Activated naive CD4-positive, alpha-beta T cell treated with anti-CD3 and anti-CD28 coated beads, Interleukin-2, amount 50 U/mL, for 72 hours (primary cell): ENCODE data around the gene ADAMTSL2. TPM values are rescaled to one million over a fixed set of nuclear protein-coding genes. Genes with fewer than 3 reads are reported as not detected.

Experiments used
- ATAC-seq, 2 donors: fragments of 150-1000 bp; cut with Tn5 transposase; 2 replicates each; pipeline ENCODE4 v1.10.0; 2021; ENCODE audit warnings: mild to moderate bottlenecking in 2 of 2, moderate library complexity in 2 of 2
- DNase-seq, 2 donors: peaks; one replicate each; pipeline ENCODE4 v3.0.0; 2021 to 2022; ENCODE audit warnings: low spot score in 2 of 2
- H3K27ac Mint-ChIP-seq, 2 donors: one replicate each; pipeline ENCODE4 v1.8.0; 2022; ENCODE audit warnings: mild to moderate bottlenecking in 2 of 2, mixed read lengths in 2 of 2
- H3K36me3 Mint-ChIP-seq, 2 donors: one replicate each; pipeline ENCODE4 v1.8.0; 2022; ENCODE audit warnings: mixed read lengths in 2 of 2
- H3K9me3 Mint-ChIP-seq, 2 donors: one replicate each; pipeline ENCODE4 v1.8.0; 2022; ENCODE audit warnings: mixed read lengths in 2 of 2
- total RNA-seq, 2 donors: library from RNA; stranded (reverse); gene quantifications; one replicate each; pipeline ENCODE4 v1.2.3, GENCODE V29; 2022

The ADAMTSL2 gene
- total RNA-seq, 2 donors from 2014 or later = 0.11 to 1.2 TPM

DNA sequence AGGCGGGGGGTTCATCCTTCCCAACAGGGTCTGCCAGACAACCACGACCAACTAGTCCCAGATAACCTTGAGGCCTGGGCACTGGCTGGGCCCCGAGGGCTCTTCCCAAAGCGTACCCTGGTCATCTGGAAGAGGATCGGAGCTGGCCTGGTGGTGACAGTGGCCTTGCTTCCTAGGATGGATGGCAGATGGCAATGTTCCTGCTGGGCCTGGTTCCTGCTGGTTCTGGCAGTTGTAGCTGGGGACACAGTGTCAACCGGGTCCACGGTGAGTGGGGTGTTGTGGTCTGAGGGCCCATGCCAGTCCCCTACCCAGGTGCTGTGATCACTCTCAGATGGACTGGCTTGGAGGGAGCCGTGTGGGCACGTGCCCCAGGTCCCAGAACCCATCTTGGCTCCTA, 2.0 kb downstream of the ADAMTSL2 start:
- Mint-ChIP-seq H3K27ac (no peak overlapping the region), H3K36me3 (no peaks in the 10 kb centered on the region), H3K9me3 (no peaks in the 10 kb centered on the region)
- DNase-seq = no peak
- ATAC-seq = no peak

DNA sequence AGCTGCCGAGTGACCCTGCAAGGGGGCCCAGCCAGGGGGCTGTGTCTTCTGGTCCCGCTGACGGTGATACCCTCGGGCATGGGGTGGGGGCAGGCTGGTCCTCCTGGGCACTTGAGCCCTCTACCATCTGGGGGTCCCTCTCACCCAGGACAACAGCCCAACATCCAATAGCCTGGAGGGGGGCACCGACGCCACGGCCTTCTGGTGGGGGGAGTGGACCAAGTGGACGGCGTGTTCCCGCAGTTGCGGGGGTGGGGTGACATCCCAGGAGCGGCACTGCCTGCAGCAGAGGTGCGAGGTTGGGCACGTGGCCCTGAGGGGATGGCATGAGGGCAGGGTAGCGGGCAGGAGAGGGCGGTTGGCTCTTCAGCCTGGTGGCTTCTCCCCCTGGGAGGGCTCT, 2.8 kb downstream of the ADAMTSL2 start:
- H3K9me3 Mint-ChIP-seq = no peaks in the 10 kb centered on the region

DNA sequence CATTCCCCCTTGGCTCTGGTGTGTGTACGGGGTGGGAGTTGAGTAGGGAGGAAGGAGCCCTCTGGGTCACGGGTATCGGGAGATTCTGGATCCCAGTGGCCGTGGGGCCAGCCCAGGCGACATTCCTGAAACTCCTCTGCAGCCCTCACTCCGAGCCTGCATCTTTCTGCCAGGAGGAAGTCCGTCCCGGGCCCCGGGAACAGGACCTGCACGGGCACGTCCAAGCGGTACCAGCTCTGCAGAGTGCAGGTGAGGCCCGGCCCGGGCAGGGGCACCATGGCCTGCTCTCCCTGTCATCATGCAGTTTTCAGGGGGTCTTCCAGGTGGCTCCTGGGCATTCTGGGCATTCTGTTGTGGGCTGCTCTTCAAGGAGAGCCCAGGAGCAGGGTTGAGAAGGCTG, 3.7 kb downstream of the ADAMTSL2 start:
- Mint-ChIP-seq H3K27ac (no peak overlapping the region), H3K9me3 (no peaks in the 10 kb centered on the region), H3K36me3 (no peaks in the 10 kb centered on the region)
- DNase-seq = no peak
- ATAC-seq = no peak

More for the DNA sequence above, 2.8 kb downstream of the ADAMTSL2 start:
- Mint-ChIP-seq H3K36me3 (no peaks in the 10 kb centered on the region), H3K27ac (no peak overlapping the region)
- no peak for ATAC-seq
- DNase-seq = no peak

DNA sequence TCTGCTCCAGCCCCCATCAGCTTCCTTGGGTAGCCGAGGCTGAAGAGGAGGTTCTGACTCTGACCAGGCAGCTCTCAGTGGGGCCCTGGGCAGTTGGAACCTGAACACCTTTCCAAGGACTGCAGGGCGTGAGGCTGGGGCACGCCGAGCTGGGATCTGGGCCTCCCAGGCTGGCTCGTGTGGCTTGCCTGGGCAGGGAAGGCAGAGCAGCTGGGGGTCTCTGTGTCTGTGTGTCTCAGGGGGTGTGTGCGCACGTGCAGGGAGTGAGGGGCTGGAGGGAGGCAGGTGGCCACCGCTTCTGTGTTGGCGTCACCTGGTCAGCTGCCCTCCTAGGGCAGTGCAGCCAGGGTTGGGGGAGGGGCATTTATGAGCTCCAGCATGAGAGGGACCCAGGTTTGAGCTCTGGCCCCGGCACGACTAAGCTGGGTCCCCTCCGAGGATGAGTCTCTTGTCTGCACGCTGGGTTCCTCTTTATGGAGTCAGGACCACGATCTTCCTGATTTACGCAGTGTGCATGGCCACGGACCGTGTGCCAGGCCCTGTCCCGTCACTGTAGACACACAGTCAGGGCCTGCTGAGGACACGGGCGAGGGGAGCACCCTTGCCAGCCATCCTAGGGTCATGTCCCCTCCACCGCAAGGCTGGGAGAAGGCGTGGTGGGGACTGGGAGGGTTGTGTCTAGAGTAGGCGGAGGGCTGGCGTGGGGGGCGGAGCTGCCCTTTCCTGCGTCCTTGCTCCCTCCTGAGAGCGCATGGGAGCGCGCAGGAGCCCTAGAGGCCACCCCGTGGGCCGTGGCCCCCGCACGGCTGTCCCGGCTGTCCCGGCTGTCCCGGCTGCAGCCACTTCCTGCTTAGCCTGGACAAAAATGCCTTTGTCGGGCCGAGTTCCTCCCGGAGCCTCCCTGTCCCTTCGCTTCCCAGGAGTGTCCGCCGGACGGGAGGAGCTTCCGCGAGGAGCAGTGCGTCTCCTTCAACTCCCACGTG, 4.6 kb downstream of the ADAMTSL2 start:
- DNase-seq (no peak), ATAC-seq (no peak)
- H3K9me3 Mint-ChIP-seq = no peaks in the 10 kb centered on the region
- no peaks in the 10 kb centered on the region for H3K36me3 Mint-ChIP-seq
- no peak overlapping the region for H3K27ac Mint-ChIP-seq

DNA sequence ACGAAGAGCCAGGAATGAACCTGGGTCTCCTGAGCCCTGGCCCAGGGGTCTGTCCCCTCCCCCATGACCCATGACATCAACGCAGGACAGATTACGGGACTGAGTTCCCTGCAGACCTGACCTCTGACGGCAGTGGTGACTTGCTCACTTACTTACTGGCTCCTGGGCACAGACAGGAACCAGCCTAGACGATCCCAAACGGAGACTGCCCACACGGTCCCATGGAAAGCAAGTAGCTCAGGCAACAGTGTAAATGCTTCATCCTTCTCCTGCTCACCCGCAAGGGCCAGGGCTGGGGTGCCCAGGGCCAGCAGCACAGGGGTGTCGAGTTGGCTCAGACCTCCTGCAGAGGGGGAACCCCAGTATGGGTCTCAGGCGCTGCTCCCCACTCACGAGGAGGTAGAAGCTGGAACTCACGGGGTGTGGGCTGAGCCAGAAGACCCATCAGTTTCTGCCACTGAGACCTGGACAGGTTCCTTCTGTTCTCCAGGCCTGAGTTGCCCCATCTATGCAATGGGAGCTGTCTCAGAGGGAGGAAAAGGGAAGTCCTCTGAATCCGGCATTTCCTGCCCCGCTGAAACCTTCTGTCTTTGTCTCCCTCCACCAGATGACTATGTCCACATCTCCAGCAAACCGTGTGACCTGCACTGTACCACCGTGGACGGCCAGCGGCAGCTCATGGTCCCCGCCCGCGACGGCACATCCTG, 5.6 kb downstream of the ADAMTSL2 start:
- no peak for DNase-seq
- no peak for ATAC-seq
- no peak overlapping the region for H3K27ac Mint-ChIP-seq
- H3K9me3 Mint-ChIP-seq = no peaks in the 10 kb centered on the region
- no peaks in the 10 kb centered on the region for H3K36me3 Mint-ChIP-seq

DNA sequence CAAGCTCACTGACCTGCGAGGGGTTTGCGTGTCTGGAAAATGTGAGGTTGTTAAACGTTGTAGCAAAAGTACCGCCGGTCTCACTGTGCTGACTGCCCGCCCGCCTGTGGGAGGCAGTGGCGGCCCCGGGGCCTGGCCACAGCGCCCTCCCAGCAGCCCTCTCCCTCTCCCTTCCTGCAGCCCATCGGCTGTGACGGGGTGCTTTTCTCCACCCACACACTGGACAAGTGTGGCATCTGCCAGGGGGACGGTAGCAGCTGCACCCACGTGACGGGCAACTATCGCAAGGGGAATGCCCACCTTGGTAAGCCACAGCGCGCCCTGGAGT, 6.2 kb downstream of the ADAMTSL2 start:
- Mint-ChIP-seq H3K36me3 (no peaks in the 10 kb centered on the region), H3K27ac (no peak overlapping the region), H3K9me3 (no peaks in the 10 kb centered on the region)
- no peak for DNase-seq
- no peak for ATAC-seq

DNA sequence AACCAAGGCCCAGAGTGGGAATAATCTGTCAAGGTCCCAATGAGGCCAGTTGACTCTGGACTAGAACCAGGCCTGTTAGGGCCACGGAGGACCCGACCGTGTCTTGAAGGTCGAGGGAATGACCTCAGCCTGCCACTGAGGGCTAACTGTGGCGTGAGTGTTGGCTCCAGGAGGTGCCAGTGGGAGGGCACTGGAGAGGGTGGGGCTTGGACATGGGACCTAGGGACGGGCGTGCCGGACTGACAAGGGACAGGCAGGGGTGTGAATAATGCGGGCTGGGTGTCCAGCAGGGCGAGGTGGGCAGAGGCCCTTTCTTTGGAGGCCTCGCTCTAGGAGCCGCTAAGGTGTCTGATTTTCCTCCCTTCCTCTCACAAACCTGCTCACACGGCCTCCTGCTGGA, 7.5 kb downstream of the ADAMTSL2 start:
- DNase-seq (no peak), ATAC-seq (no peak)
- H3K27ac Mint-ChIP-seq = no peak overlapping the region
- H3K36me3 Mint-ChIP-seq = no peaks in the 10 kb centered on the region
- no peaks in the 10 kb centered on the region for H3K9me3 Mint-ChIP-seq

DNA sequence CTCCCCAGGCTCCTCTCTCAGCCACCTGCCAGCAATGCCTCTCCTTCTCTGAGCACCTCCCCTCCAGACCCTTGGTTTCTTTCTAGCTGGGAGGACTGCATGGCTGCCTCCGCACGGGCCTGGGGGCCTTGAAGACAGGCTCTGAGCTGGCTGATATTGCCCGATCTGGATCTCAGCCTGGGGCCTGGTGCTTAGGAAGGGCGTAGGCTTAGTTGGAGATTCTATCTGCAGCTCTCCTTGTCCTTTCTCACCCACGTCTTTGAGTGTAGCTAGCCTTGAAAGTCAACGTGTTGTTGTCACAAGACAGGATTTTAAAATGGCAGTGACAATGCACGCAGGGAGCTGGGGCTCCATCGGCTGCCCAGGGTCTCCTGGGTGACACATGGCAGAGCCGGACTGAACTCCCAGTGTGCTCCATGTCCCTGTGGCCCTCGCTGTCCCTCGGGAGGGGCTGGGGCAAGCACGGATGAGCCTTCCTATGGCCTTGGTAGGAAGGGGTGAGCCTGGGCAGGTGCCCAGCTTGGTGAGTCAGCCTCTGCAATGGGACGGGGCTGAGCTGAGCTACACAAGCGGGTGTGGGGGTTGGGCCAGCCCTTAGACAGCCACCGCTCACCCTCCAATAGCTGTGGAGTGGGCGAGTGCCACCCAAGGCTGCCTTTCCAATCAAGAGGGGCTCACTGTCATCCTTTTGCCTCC, 9.4 kb downstream of the ADAMTSL2 start:
- Mint-ChIP-seq H3K36me3 (no peaks in the 10 kb centered on the region), H3K9me3 (no peaks in the 10 kb centered on the region), H3K27ac (no peak overlapping the region)
- DNase-seq (no peak), ATAC-seq (no peak)

DNA sequence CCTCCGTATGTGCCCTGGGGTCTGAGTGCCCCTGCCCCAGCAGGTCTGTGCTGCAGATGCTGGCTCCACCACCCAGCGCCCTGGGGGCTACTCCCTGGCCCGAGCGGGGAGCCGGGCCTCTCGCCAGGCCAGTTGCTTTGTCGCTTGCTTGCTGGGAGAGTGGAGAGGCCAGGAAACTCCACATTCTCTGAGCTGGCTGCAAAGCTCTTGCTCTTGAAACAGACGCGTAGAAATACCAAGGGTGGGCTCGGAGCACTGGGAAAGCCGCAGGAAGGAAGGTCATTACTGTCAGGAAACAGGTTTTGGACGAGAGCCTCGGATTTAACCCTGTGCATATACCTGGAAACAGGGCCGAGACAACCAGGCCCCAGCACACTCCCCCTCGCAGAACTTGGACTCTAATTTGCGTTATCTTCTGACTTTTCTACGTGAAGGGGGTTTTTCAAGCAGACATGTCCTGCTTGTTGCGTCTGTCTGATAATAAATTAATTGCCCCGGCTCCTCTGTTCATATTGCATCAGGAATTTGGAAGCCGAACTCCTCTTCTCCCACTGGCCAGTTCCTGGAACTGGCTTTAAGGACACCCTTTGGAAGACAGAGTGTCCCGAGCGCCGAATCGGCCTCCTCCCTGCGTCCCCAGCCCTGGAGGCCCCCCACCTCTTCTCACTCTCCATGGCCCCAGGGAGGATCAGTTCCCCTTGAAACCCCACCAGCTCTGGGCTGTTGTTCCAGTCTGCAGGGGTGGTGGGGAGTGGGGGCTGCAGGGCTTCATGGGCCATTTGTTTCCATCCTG, 11.2 kb downstream of the ADAMTSL2 start:
- DNase-seq (no peak), ATAC-seq (no peak)
- Mint-ChIP-seq H3K27ac (no peak overlapping the region), H3K9me3 (no peaks in the 10 kb centered on the region), H3K36me3 (no peaks in the 10 kb centered on the region)

DNA sequence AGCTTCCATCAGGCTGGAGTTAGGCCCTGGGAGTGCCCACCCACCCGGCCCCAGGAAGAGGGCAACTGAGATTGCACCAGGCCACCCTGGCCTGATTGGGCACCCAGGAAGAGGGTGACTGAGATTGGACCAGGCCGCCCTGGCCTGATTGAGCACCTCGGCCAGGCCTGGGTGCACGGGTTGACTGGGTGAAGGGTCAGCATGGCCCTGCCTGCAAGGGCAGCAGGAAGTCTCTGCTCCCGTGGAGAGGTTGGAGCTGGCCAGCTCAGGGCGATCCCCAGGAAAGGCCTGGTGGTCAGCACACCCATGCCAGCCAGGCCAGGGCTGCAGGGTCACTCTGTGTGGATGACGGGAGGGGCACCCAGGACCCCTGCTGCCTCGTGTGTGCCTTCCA, 11.8 kb downstream of the ADAMTSL2 start:
- H3K36me3 Mint-ChIP-seq = no peaks in the 10 kb centered on the region
- H3K9me3 Mint-ChIP-seq = no peaks in the 10 kb centered on the region
- H3K27ac Mint-ChIP-seq = no peak overlapping the region
- no peak for DNase-seq
- ATAC-seq = no peak

DNA sequence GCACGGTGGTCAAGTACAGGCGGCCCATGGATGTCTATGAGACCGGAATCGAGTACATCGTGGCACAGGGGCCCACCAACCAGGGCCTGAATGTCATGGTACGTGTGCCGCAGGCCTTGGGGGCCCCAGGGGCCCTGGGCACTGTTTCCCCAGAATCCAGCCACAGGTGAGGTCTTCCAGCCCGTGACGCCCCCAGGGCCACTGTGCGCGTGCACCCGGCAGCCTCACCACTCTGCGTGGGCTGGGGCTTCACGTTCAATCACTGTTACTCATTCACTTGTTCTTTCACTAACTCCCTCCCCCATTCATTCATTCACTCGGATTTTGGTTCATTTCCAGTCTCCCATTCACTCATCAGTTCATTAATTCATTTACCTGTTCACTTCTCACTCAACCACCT, 12.6 kb downstream of the ADAMTSL2 start:
- DNase-seq = no peak
- no peak overlapping the region for H3K27ac Mint-ChIP-seq
- no peaks in the 10 kb centered on the region for H3K36me3 Mint-ChIP-seq
- ATAC-seq = no peak
- H3K9me3 Mint-ChIP-seq = no peaks in the 10 kb centered on the region

DNA sequence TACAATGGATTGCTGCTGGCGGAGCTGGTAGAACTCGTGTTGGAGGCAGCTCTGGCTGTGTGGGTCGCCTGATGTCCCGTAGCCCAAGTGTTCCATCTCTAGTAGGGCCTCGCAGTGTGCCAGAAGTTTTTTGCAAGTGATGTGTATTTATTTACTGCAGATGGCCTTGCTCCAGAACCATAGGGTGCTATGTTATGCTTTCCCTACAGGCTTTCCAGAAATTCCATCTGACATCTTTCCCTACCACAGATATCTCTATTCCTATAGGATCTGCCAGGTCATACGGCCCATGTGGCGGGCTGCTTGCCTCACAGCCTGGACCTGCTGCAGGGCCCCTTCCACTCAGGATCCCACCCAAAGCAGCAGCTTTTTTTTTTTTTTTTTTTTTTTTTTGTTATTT, 16.9 kb downstream of the ADAMTSL2 start:
- no peaks in the 10 kb centered on the region for H3K36me3 Mint-ChIP-seq
- no peak overlapping the region for H3K27ac Mint-ChIP-seq
- no peaks in the 10 kb centered on the region for H3K9me3 Mint-ChIP-seq
- ATAC-seq = no peak
- no peak for DNase-seq

DNA sequence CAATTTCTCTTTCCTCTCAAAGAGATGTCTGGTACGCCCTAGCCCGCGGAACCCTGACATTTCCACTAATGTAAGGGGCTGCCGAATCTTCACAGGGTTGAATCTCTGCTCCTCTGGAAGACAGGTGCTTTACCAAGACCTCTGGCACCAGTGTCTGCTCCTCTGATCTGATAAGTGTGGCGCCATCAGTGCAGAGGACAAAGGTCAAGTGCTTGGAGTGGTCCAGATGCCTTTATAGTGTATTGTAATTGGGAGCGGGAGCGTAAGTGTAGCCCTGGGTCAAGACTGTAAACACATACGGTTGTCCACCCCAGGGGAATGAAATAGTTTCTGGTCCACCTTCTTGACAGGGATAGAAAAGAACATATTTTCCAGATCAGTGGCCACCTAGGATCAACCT, 17.7 kb downstream of the ADAMTSL2 start:
- DNase-seq (no peak), ATAC-seq (no peak)
- Mint-ChIP-seq H3K9me3 (no peaks in the 10 kb centered on the region), H3K36me3 (no peaks in the 10 kb centered on the region), H3K27ac (no peak overlapping the region)

DNA sequence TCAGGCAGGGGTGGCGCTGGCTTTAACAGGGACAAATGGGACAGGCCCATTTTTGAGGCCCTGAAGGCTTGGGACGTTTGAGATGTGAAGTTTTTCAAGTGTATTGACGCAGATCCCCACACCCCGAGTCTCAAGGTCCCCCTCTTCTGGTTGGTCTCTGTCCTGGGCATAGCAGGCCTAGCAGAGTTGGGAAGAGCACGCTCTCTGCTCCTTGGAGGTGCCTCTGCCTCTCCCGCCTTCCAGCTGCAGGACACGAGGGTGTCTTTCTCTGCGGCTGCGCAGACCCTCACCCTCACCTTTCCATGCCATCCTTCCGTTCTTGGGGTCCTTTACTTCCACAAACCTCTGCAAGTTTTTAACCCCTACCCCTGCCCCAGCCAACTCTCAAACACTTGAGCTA, 18.6 kb downstream of the ADAMTSL2 start:
- DNase-seq = no peak
- Mint-ChIP-seq H3K36me3 (no peaks in the 10 kb centered on the region), H3K9me3 (no peaks in the 10 kb centered on the region), H3K27ac (no peak overlapping the region)
- ATAC-seq = no peak

DNA sequence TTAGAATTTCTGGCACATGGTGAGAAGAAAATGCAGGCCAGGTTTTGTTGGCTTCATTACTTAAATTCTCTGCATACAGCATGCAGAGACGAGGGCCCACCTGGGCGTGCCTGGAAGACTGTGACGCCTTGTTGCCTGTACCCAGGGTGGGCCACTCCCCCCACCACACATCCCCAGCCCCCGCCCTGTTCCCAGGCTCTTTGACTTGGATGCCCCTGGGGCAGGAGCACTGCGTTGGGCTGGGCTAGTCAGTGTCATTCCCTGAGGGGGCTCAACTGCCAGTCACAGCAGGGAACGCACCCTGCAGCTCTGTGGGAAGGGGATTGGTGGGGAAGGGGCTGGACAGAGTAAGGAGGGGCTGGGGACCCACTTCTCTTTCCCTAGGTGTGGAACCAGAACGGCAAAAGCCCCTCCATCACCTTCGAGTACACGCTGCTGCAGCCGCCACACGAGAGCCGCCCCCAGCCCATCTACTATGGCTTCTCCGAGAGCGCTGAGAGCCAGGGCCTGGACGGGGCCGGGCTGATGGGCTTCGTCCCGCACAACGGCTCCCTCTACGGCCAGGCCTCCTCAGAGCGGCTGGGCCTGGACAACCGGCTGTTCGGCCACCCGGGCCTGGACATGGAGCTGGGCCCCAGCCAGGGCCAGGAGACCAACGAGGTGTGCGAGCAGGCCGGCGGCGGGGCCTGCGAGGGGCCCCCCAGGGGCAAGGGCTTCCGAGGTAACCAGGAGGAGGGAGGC, 19.6 kb downstream of the ADAMTSL2 start:
- DNase-seq = no peak
- H3K36me3 Mint-ChIP-seq = no peaks in the 10 kb centered on the region
- no peak overlapping the region for H3K27ac Mint-ChIP-seq
- no peaks in the 10 kb centered on the region for H3K9me3 Mint-ChIP-seq
- ATAC-seq = no peak

DNA sequence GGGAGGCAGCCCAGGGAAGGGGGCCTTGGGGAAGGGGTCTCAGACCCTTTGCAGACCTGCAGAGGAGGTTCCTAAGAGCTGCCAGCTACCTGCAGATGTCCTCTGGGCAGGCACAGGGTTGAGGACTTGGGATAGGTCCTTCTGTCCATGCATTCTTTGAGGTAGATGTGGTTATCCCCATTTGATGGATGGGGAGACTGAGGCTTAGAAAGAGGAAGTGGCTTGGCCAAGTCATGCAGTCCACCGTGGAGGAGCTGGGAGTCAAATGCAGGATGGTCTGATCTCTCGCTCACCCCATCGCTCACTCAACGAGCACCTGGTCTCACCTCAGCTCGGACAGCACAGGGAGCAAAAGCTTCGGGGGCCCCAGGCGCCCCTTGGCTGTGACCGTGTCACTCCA, 20.2 kb downstream of the ADAMTSL2 start:
- H3K36me3 Mint-ChIP-seq = no peaks in the 10 kb centered on the region

More for the DNA sequence above, 20.2 kb downstream of the ADAMTSL2 start:
- no peak for DNase-seq
- H3K27ac Mint-ChIP-seq = no peak overlapping the region
- no peaks in the 10 kb centered on the region for H3K9me3 Mint-ChIP-seq
- no peak for ATAC-seq
